GM21515 (cell line): ENCODE results near the gene RBM14.
A peak's percentile ranks its signal among the peaks of the same experiment; 100 is the strongest.
"Not testable (repeated sequence)": the region's sequence is repeated elsewhere in the genome, so short reads cannot be mapped to it uniquely, and the experiment has no call there.

ENCODE experiments used
- ATAC-seq: cut with Tn5 transposase; IDR thresholded peaks from one replicate; pipeline ENCODE4 v1.9.1; 2021; ENCODE audit not compliant: unreplicated experiment

RBM14 gene

DNA sequence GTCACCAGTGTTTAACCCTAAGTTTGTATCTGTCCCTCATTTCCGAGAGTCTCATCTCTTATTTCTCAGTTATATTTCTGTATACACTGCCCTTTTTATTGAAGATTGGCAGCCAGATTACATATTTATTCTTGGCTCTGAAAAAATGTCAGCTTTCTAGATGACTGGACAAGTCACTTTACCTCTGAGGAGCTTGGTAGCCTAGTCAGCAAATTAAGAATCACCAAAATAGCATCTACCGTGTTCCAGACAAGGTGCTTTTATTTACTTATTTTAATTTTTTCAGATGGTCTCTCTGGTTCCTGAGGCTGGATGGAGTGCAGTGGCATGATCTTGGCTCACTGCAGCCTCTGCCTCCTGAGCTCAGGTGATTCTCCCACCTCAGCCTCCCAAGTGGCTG lies 16.5 kb downstream of the RBM14 start:
- ATAC-seq = no peak

DNA sequence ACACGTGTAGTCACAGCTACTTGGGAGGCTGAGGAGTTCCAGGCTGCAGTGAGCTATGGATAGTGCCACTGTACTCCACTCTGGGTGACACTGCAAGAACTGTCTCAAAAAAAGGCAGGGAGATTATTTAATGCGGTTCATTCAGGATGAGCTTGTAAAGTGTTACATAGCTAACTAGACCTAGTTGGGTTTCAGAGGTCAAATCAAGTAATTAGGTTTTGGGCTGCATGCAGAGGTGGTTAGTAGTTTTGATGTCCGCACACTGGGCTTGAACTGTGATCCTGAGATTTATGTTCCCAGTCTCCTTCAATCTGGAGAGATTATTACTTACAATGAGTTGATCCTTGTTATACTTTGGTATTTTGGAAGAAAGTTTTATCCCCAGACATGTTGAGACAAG lies 20.0 kb downstream of the RBM14 start:
- ATAC-seq = no peak

DNA sequence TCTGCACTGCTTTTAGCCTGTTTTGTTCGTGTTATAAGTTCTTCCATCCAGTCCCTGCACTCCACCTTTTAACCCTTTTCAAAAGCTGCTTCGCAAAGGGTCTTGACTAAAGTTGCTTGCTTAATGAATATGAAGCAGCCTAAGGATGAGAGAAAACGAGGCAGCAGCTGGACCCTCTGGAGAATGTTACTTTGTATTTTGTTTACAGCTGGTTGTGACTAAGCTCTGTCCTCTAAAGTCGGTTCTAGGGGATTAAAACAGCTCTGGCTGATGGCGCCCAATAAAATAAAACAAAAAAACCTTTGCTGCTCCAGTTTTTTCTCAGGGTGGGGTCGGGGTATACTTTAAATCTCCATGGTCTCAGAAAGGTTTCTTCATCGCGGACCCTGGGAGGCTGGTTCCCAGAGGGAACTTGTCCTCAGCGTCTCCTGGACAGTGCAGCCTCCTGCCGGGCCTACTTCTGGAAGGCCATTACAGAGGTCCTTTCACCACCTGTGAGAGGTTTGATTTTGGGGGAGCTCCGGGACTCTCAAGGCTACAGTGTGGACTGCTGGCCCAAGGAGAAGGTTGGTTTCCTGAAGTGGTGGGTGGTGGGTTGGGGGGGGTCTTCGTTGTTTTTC lies 21.2 kb downstream of the RBM14 start:
- no peak for ATAC-seq

DNA sequence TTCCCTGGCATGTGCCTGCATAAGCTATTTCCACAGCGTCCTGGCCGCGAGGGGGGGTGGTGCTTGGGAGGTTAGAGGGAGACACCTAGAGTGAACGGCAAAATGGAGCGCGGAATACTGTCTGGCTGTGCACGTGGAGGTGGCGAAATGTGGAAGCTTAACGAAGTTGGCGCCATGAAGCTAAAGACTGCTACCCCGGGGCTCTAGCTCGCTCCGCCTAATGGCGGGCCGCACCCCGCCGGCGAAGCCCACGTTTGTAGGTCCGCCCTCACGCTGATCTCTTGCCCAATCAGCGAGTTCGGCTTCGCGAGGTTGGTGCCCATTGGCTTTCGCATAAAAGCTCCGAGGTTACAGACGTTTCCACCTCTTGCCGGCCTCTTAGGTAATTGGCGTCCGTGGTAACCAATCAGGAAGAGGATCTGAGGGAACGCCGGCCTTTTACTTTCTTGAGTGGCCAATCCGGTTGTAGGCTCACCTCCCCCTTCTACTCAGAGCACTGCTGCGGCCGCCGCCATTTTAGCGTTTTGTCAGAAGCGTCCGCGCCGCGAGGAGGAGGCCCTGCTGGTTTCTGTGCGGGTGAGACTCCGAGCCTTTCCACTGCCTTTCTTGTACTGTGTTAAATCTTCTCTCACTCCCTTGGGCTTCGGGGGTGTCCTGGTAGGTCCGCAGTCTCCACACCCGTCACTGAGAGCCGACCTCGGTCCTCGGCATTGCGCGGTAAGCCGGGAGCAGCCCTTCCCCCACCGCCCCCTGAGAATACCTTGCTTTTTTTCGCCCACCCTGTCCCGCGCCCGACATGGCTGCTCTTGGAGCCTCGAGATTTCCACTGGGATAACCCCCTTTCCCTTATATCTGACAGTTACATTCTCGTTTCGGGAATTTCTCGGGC lies 22.0 kb downstream of the RBM14 start, which contains the start of gene RBM4:
RBM4 (plus strand) TSS at position 527 of the 889 bp plus-strand sequence. CDS start 1,009 bp downstream, outside the sequence.
- peak; percentile 92 for ATAC-seq

DNA sequence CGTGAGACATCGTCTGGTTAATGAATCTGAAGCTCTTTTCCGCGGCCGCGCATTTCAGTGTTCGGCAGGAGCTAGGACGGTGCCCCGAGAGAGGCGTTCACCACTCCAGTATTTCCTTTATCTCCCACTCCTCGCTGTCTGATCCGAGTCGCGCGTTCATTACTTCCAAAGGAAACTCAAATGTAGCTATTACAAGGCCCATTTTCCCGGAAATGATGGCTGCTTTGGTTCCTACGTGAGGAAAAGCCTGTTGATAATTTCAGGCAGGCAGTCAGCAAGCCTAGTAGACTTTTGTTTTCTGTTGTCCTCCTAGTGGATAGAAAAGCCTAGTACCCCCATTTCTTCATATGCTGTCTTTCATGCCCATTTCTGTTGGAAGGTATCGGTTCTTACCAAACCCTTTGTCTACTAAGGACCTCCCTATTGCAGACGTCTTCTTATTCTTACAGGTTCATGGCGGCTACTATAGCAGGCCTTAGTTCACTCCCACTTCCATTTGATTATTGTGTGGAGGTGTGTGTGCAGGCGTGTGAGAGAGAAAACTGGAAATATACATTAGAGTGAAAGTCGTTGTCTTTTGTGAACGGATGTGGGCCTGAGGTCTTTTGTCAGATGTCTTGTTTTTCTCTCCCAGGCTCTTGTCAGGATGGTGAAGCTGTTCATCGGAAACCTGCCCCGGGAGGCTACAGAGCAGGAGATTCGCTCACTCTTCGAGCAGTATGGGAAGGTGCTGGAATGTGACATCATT lies 22.8 kb downstream of the RBM14 start:
- ATAC-seq = no peak

DNA sequence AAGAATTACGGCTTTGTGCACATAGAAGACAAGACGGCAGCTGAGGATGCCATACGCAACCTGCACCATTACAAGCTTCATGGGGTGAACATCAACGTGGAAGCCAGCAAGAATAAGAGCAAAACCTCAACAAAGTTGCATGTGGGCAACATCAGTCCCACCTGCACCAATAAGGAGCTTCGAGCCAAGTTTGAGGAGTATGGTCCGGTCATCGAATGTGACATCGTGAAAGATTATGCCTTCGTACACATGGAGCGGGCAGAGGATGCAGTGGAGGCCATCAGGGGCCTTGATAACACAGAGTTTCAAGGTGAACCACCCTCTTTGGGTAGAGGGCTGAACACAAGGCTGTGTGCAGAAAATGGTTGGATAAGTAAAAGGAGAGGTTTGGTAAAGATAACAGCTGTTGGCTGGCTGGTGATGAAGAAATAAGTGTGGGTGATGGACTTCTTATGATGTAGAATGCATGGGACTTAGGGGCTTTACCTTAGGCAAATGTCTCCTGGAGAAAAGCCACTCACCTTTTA lies 23.4 kb downstream of the RBM14 start:
- ATAC-seq = not testable (repeated sequence)

DNA sequence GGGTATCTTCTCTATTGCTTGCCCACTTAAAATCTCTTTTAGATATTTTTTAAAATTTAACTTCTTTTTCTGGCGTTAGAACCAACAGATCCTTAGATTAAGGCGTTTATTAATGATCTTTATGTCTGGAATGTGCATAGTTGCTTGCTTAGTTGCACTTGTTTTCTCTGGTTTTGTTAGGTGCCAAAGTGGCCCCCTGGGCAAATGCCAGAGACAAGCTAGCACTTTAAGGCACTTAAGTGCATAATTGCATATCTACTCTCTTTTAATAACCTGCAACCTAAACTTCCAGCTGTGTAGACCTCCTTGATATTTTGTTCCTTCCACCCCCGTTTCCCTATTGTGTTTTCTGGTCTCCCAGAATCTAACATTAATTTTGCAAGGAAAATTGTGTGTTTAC lies 25.4 kb downstream of the RBM14 start:
- no peak for ATAC-seq

DNA sequence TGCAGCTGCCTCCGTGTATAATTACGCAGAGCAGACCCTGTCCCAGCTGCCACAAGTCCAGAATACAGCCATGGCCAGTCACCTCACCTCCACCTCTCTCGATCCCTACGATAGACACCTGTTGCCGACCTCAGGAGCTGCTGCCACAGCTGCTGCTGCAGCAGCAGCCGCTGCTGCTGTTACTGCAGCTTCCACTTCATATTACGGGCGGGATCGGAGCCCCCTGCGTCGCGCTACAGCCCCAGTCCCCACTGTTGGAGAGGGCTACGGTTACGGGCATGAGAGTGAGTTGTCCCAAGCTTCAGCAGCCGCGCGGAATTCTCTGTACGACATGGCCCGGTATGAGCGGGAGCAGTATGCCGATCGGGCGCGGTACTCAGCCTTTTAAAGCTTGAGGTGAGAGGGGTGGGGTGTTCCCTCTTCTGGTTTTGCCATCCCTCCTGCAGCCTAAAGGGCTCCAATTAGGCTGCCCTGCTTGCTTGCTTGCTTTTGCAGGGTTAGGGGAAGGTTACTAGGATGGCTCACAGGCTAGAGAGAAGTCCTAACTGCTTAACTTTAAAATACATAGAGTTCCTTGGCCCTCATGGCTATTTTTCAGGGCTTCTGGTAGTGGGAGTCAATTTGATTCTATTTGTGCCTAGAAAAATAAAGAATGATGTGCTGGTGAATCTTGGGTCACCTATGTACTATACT lies 27.5 kb downstream of the RBM14 start:
- no peak for ATAC-seq

DNA sequence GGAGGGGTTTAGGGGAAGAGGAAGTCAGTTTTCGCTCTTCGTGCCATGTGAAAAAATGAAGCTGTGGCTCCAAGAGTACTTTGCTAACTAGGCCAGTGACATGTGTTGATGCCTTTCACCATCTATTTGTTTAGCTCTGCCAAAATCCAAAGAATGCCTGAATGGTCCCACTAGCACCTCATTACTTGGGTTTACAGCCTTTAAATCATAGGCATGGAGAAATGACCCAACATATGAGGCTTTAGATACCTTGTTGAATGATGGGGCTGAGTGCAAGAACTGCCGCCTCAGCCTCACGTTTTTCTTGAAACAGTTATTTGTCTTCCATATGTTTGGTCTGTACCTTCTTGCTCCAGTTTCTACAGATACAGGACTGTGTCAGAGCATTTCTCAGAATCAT lies 30.4 kb downstream of the RBM14 start:
- ATAC-seq = no peak

DNA sequence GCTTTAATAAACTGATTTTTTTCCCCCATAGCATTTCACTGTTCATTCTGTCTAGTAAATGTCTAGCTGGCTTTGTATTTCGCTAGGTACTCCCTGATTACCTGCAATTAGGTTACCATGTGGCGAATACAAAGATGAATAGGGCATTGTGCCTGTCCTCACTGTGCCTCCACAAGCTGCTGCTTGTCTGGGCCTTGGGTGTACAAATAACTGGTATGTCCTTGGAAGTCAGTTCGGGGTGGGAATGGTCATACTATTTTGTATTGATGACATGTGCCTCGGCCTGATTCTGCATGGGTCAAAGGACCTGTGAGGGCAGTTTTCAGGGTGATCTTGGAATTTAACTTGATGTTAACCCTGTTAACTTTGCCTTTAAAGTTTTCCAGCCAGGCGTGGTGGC lies 33.5 kb downstream of the RBM14 start:
- no peak for ATAC-seq

DNA sequence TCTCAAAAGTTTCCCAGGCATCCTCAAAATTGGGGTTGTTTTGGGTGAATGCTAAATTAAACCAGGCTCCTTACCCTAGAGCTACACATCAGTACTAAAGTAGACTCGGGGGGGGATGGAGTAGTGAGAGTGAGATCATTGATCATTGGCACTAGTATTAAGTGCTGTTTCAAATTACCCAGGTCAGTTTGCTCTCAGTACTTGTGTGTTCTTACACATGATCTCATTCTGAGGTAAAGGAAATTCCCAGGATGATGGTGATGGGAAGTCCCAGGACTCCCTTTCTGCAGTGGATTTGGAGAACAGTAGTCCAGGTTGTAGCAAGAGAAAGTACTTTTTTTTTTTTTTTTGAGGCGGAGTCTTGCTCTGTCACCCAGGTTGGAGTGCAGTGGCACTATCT lies 34.6 kb downstream of the RBM14 start:
- ATAC-seq = no peak

DNA sequence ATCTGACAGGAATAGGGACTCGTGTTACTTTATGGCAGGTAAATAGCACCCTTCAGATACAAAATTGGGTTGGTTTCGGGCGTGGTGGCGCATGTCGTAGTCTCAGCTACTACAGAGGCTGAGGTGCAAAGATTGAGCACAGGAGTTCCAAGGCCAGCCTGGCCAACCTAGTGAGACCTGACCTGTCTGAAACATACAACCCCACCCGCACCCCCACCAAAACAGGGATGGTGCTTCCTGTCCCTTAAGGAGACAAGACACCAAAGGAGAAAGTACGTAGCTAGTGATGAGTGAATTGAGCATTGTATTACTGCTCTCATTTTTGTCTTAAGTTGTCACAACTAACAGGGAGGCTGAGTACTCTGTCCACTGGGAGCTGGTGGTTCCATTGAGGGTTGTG lies 36.2 kb downstream of the RBM14 start:
- no peak for ATAC-seq

DNA sequence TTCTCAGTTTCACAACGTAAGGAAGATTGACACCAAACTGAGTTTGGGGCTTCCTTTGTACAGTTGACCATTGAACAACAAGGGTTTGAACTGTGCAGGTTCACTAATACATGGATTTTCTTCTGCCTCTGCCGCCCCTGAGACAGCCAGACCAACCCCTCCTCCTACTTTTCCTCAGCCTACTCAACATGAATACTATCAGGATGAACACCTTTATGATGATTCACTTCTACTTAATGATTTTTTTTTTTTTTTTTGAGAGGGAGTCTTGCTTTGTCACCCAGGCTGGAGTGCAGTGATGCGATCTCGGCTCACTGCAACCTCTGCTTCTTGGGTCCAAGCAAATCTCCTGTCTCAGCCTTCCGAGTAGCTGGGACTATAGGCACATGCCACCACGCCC lies 36.7 kb downstream of the RBM14 start:
- no peak for ATAC-seq

DNA sequence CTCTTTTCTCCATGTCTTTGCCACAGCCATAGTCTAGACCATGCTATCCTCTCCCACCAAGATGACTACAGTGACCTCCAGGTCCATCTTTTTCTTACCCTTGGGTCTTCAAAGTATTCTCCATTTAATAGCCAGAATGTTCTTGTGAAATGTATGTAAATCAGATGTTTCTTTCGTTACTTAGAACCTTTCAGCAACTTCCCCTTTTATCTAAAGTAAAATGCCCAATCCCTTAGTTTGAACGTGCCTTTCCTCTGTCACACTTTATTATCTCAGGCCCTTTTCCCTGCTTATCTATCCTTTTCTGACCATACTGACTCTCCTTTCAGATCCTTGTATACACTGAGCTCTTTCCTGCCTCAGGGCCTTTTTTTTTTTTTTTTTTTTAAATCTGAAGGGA lies 43.3 kb downstream of the RBM14 start:
- no peak for ATAC-seq

DNA sequence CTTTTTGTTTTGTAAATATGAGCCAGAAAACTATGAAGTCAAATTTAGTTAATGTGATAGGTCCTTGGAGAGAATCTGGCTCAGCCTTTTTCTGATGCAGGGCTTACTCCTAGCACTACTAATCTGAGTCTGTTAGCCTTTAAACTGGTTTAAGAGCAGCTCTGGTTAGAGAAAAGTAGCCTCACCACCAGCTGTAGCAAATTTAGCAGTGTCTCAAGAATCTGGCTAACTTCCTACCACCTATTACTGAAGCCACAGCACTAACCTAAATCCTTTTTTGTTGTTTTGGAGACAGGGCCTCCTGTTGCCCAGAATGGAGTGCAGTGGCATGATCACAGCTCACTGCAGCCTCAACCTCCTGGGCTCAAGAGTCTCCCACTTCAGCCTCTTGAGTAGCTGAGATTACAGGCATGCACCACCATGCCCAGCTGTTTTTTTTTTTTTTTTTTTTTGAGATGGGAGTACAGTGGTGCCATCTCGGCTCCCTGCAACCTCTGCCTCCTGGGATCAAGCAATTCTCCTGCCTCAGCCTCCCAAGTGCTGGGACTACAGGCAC lies 47.4 kb downstream of the RBM14 start:
- no peak for ATAC-seq

DNA sequence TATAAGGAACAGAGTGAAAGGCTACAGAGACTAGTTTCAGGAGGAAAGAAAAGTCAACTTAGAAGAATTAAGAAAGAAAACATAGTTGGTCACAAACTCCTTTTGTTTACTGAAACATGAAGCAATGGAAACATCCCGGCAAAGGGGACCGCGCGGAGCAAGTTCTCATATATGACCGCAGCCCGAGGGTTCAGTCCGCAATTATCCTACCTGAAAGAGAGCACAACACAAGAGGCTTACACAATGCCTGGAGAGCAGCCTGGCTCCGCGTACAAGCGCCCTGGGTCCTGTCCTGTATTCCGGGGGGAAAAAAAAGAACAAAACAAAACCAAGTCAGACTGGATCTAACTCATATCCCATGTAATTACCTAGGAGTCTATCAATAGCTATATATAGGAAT lies 48.9 kb downstream of the RBM14 start:
- no peak for ATAC-seq

DNA sequence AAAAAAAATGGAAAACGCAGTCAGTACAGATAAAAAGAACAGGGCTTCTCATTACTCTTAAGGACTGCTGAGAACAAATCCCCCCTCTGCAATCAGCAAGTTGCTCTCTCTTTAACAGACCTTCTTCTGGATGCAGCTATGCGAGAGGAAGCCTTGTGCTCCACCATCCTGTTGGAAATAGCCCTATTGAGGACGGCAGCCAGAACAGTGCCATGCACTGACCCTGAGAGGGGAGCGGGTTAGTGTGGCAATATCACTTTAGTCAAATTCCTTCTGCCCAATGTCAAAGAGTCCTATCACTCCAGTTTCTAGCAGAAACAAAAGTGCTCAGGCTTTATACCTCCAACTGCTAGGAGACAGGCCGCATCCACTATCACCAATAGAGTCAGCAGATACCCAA lies 54.4 kb downstream of the RBM14 start:
- ATAC-seq = no peak

DNA sequence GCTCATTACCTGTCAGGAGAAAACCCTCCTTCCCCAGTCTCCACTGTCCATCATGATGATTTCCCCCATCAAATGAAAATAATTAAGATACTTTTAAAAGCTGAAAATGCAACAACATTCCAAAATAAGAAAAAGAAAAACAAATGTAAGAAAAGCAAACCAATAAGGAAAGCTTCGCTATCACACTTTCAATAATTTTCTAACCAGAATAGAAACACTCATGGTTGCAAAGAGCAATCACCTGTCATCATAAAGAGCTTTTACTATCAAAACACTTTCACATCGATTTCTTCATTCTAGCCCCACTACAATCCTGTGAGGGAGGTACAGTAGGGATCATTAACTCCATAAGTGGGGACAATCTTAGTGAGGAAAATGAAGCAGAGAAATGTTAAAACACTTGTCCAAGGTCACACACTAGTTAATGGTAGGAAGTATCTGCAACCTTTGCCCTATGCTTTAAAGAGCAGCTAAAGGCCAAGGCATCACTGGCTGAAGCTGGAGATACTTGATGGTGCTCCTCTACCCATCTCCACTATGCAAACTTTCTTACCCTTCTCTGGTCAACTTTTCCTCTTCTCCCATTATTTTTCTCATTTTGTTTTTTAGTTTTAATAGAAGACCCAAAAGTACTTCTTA lies 58.7 kb downstream of the RBM14 start:
- ATAC-seq = no peak

DNA sequence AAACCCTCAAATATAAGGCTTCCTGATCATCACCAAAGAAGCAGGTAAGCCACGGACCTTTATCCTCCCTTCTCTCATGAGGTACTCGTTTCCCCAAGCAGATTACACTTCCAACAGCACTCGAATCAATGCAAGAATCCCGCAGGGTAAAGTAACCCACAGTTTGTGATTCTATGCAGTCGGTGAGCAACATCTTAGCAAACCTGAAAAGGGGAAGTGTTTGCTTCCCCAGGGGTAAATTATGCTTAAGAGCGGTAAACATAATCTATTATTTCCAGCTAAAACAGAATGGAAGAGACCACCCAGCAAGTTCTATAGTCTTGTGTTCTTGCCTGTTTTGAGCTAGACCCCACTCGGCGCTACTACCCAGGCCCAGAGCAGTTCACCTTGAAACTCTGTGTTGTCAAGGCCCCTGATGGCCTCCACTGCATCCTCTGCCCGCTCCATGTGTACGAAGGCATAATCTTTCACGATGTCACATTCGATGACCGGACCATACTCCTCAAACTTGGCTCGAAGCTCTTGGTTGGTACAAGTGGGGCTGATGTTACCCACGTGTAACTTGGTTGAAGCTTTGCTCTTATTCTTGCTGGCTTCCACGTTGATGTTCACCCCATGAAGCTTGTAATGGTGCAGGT lies 60.0 kb downstream of the RBM14 start:
- no peak for ATAC-seq
